ENCODE results near the gene LRIG3. TPM values are rescaled to one million over a fixed set of nuclear protein-coding genes. Genes with fewer than 3 reads are reported as not detected.
A peak's percentile ranks its signal among the peaks of the same experiment; 100 is the strongest.

The LRIG3 gene
- polyA plus RNA-seq, 1 experiment: 33.9 TPM

DNA sequence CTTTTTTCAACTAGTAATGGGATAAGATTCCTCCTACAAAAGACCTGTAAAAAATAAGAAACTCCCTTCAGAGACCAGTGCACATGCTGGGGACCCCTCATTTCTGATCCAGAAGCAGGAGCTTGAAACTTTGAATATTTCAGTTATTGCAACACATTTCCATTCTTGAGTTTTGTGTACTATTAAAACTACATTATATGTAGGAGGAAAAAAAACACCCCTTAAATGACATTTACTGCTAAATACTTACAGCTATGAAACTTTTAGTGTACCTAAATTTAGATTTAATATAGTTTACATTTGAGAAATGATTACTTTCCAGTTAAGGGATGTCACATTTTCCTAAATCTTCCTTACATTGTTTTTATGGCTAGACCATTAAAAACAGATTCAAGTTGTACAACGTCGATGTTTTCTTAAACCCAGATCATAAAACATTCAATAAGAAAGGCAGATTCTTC lies 4.1 kb downstream of the LRIG3 start:
- no peak for DNase-seq (ENCODE audit: low read depth)
- Histone ChIP-seq H3K27me3 (ENCODE audit: control insufficient read depth, insufficient read depth, low read length) (no peaks in the 10 kb centered on the region), H3K4me3 (ENCODE audit: low read depth, low read length) (peak overlapping the region; percentile 15), H3K36me3 (ENCODE audit: control insufficient read depth, insufficient read depth, low read length) (peaks cover 6% of the 10 kb centered on the region)
- ChIA-PET POLR2A (interaction anchor here (0.7 kb wide), 1 partner anchor 191 kb away, joined by 4 read pairs; no protein-coding TSS in a partner anchor), CTCF (interaction anchor here (0.9 to 2.9 kb wide), 5 partner anchors 10 to 376 kb away, joined by 3 to 13 read pairs (median 6); no protein-coding TSS in a partner anchor)
- no peak for TF ChIP-seq CTCF (IDR thresholded peaks at IDR 0.05; ENCODE audit: insufficient read depth, low read depth, low read length)

DNA sequence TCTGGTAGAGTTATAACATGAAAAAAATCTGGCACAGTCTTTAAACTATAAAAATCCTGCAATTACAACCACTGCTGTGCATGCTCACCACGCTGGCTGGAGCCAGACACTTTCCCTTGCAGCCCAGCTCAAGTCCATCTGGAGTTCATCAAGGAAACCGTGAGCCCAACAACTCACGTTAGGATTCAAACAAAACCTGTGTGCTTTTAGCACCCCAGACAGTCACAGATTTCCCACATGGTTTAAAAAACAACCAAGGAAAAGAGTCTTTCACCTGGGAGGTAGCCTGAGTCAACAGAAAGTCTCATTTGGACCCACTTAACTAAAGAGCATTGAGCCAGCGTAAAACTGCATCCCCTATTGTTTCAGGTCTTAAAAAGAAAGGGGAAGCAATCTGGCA lies 4.7 kb downstream of the LRIG3 start:
- CTCF ChIA-PET: interaction anchor here (1.3 to 2.9 kb wide), 3 partner anchors 10 to 375 kb away, joined by 6 to 13 read pairs (median 6); no protein-coding TSS in a partner anchor
- H3K4me3 ChIP-seq (ENCODE audit: low read depth, low read length): peak overlapping the region; percentile 15
- POLR2A ChIA-PET: interaction anchor here (0.7 kb wide), 1 partner anchor 490 kb away, joined by 3 read pairs; no protein-coding TSS in a partner anchor
- peak; percentile 52 for DNase-seq (ENCODE audit: low read depth)
- peaks cover 6% of the 10 kb centered on the region for H3K36me3 ChIP-seq (ENCODE audit: control insufficient read depth, insufficient read depth, low read length)
- H3K27me3 ChIP-seq (ENCODE audit: control insufficient read depth, insufficient read depth, low read length): no peaks in the 10 kb centered on the region
- no peak for TF ChIP-seq CTCF (IDR thresholded peaks at IDR 0.05; ENCODE audit: insufficient read depth, low read depth, low read length)

- no peak for DNase-seq (ENCODE audit: low read depth)
- ChIA-PET CTCF (interaction anchor here (0.9 to 2.1 kb wide), 3 partner anchors 9 to 374 kb away, joined by 3 to 6 read pairs (median 6); no protein-coding TSS in a partner anchor), POLR2A (interaction anchor here (0.7 kb wide), 1 partner anchor 489 kb away, joined by 3 read pairs; no protein-coding TSS in a partner anchor)
- Histone ChIP-seq H3K4me3 (ENCODE audit: low read depth, low read length) (peak overlapping the region; percentile 13), H3K36me3 (ENCODE audit: control insufficient read depth, insufficient read depth, low read length) (peaks cover 6% of the 10 kb centered on the region), H3K27me3 (ENCODE audit: control insufficient read depth, insufficient read depth, low read length) (no peaks in the 10 kb centered on the region)
- no peak for TF ChIP-seq CTCF (IDR thresholded peaks at IDR 0.05; ENCODE audit: insufficient read depth, low read depth, low read length)
Observed at GRCh38 chr12:58915037-58915436, 5.3 kb downstream of the LRIG3 start.

DNA sequence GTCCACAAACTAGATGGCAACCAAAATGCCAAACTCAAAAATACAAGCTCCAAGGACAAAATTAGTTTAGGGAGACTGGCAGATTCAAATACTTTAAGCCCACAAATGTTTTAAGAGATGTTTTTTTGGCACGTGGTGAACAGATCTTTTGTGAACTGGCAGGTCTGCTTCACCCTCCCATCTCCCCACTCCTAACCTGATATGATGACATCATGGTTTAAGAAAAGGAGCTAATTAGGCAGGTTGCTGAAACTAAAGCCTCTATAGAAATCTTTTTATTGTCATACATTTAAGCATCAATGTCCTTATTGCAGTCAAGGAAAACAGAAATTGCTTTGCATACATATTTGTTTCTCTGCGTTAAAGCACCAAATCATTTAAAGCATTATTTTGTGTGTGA lies 5.8 kb downstream of the LRIG3 start:
- CTCF ChIA-PET: interaction anchor here (0.9 kb wide), 1 partner anchor 374 kb away, joined by 3 read pairs; no protein-coding TSS in a partner anchor
- no peak for DNase-seq (ENCODE audit: low read depth)
- H3K4me3 ChIP-seq (ENCODE audit: low read depth, low read length): no peak overlapping the region
- no peaks in the 10 kb centered on the region for H3K27me3 ChIP-seq (ENCODE audit: control insufficient read depth, insufficient read depth, low read length)
- no peak for TF ChIP-seq CTCF (IDR thresholded peaks at IDR 0.05; ENCODE audit: insufficient read depth, low read depth, low read length)
- POLR2A ChIA-PET: no interaction called here
- H3K36me3 ChIP-seq (ENCODE audit: control insufficient read depth, insufficient read depth, low read length): peaks cover 6% of the 10 kb centered on the region

GRCh38 chr12:58907391-58907790 lies 12.9 kb downstream of the LRIG3 start:
- TF ChIP-seq CTCF (IDR thresholded peaks at IDR 0.05; ENCODE audit: insufficient read depth, low read depth, low read length): no peak
- Histone ChIP-seq H3K4me3 (ENCODE audit: low read depth, low read length) (no peak overlapping the region), H3K27me3 (ENCODE audit: control insufficient read depth, insufficient read depth, low read length) (no peaks in the 10 kb centered on the region), H3K36me3 (ENCODE audit: control insufficient read depth, insufficient read depth, low read length) (peaks cover 18% of the 10 kb centered on the region)
- CTCF ChIA-PET: interaction anchor here (2.2 kb wide), 1 partner anchor 10 kb away, joined by 6 read pairs; no protein-coding TSS in a partner anchor
- POLR2A ChIA-PET: interaction anchor here (0.5 kb wide), 1 partner anchor 13 kb away, joined by 3 read pairs; the partner anchor contains the start of gene LRIG3
- no peak for DNase-seq (ENCODE audit: low read depth)

Data from BJ (cell line).